NCI-H1930 (cell line): ENCODE measurements around the gene MFNG.

Experiments
- DNase-seq, 2 experiments: peaks; one replicate each; lab custom pipeline; 2025; lab: John Stamatoyannopoulos, UW

MFNG gene

DNA sequence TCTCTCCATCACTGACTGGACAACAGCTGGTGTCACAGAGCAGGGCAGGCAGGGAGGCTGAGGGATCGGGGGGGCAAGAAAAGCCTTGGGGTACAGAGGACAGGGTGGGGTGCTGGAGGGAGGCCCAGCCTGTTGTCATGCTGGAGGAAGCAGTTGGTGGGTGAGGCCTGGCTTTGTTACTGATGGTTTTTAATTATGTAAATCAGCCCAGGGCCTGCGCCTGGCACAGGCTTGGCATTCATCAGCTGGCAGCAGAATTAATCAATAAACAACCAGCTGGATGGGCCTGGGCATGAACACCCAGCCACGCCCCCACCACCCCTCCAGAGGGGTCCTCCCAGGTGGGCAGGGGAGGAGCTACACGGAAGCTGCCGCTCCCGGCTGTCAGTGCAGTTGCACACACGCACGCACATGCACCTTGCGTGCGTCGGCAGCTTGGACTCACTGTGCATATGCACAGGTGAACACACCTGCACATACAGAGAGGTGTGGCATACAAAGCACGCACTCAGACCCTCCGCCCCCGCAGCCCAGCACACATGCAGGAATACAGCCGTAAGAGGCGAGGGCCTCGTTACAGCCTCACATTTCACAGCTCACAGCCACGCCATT lies 37.6 kb downstream of the MFNG start:
- no peak for DNase-seq

DNA sequence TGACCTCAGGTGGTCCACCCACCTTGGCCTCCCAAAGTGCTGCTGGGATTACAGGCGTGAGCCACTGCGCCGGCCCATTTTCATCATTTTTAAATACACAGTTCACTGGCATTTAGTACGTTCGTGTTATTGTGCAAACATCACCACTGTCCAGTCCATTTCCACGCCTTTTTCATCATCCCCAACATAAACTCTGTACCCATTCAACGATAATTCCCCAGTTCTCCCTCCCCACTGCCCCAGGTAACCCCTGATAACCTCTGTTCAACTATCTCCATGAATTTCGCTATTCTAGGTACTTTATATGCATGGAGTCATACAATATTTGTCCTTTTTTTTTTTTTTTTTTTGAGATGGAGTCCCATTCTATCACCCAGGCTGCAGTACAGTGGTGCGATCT lies 40.7 kb downstream of the MFNG start:
- DNase-seq: no peak

DNA sequence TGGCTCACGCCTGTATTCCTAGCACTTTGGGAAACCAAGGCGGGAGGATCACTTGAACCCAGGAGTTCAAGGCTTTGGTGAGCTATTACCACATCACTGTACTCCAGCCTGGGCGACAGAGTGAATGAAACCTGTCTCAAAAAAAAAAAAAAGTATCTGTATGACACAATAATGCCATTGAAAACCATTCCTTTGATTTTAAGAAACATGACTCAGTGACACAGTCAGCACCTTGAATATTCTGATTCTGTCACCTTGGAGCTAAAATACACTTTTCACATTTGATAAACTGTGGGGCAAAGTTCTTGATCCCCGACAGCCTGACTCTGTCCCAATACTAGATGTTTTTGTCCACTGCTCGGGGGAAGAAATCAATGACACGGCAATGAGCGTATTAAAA lies 42.2 kb downstream of the MFNG start:
- no peak for DNase-seq

DNA sequence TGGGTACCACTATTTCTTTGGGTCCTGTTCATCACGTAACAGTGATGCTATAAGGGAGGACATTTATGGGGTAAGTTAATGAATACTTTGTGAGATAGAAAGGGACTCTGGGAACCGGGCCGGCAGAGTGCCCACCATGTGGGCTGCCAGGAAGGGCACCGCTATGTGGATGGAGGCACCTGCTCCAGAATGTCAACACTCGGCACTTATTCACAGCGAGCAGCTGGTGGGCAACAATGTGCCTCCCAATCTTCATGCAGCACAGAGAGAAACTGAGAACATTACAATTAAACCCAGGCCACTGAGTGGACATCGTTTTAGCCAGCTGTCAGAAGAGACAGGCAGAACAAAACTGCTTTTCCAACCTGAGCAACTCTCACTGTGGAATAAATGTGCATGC lies 43.1 kb downstream of the MFNG start:
- DNase-seq: no peak

DNA sequence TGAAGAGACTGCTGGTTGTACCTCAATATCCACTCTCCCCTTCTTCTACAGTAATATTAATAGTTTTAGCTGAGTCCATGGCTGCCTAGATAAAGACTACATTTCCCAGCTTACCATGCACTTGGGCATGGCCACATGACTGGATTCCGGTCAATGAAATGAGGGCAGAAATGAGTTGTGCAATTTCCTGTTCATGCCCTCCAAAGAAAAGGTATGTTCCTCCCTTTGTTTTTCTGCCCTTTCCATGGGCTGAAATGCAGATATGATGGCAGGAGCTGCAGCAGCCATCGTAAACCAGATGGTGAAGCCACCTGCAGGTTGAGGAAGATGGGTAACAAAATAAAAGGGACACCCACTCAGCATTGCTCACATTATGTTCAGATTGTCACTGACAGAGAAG lies 43.6 kb downstream of the MFNG start:
- no peak for DNase-seq

DNA sequence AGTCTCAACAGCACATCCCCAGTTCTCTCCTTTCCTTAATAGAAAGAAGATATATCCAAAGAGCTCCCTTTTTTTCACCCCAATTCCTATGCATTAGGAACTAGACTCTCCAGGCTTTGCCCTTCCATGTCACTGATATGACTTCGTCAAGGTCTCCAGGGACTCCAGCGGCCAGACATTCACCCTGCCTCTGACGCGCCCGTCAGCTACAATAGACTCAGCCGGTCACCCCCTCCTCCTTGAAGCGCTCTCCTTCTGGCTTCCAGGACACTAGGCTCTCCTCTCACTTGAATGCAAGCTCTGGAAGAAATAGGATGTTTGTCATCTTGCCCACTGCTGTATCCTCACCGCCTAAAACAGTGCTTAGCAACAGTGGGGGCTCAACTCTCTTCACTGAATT lies 44.0 kb downstream of the MFNG start:
- no peak for DNase-seq

DNA sequence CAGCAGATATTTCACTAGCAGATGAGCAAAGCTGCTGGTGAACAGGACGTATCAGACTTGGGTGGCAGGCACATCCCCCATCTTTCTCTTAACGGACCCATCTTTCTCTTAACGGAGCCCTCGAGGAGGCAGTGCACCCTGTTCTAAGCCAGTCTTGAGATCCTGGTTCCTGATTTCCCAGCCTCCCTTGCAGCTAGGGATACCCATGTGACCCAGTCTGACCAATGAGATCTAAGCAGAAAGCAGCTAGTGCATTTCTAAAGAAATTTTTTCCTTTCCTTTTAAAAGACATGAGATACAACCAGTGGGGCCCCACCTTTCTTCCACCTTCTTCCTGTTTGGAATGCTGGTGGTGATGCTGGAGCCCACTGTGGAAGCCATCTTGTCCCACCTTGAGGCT lies 45.3 kb downstream of the MFNG start:
- no peak for DNase-seq

DNA sequence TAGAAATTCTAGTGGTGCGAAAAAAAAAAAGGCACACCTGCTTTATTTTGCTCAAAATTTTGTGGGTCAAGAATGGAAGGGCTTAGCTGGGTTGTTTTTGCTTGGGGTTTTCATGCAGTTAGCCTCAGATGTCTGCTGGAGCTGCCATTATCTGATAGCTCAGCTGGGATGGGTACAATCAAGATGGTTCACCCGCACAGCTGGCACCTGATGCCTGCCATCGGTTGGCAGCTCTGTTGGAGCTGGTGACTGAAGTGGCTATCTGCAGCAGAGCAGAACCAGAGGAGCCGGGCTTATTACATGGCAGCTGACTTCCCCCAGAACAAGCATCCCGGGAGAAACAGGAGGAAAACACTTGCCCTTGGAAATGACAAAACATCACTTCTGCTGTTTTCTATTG lies 46.8 kb downstream of the MFNG start:
- no peak for DNase-seq

DNA sequence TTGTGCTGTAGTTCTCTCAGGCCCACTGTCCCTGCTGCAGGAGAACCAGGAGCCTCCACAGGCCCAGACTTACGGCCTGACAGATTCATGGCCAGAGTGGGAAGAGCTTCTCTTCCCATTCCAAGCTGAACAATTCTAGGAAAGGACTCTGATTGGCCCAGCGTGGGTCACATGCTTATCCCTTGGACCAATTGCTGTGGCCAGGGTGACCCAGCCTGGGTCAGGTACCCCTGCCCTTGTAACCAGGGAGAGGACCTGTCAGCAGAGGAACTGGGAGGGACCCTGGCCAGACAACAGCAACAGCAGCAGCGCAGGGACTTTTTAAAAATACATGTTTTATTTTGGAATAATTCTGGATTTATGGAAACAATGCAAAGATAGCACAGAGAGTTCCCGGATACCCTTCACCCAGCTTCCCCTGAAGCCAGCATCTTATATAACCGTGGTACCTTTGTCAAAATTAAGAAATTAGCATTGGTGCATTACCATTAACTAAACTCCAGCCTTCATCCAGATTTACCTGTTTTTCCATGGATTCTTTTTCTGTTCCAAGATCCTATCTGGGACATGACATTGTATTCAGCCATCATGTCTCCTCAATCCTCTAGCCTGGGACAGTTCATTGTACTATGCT lies 50.1 kb downstream of the MFNG start:
- no peak for DNase-seq

DNA sequence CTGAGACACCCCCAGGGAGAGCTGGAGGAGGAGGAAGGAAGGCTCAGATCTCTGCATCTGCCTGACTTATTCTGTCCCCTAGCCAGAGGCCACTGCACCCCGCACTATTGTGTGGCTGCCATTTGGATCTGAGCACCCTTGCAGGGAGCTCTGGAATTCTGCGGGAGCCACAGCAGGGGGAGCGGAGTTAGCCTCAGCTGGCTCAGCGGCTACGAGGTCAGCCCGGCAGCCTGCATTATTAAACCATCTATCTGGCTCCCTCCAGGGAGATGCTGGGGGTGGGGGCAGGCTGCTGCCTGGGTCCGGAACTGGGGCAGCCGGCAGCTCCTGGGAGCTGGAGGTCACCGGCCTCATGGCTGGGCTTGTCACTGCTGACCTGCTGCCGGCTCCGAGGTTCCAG lies 52.4 kb downstream of the MFNG start:
- DNase-seq: no peak

DNA sequence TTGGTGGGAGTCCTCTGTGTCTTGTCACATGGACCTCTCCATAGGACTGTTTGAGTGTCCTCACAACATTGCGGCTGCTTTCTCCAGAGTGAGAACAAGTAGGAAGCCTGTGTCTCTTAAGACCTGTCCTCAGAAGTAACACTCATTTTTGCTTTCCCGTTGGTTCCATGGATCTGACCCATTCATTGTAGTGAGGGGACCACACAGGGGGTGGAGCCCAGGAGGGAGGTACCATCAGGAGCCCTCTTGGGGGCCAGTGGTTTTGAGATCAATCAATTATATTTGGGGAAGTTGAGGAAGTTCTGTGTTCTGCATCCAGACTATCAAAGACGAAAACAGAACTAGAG lies 53.5 kb downstream of the MFNG start:
- DNase-seq: no peak

DNA sequence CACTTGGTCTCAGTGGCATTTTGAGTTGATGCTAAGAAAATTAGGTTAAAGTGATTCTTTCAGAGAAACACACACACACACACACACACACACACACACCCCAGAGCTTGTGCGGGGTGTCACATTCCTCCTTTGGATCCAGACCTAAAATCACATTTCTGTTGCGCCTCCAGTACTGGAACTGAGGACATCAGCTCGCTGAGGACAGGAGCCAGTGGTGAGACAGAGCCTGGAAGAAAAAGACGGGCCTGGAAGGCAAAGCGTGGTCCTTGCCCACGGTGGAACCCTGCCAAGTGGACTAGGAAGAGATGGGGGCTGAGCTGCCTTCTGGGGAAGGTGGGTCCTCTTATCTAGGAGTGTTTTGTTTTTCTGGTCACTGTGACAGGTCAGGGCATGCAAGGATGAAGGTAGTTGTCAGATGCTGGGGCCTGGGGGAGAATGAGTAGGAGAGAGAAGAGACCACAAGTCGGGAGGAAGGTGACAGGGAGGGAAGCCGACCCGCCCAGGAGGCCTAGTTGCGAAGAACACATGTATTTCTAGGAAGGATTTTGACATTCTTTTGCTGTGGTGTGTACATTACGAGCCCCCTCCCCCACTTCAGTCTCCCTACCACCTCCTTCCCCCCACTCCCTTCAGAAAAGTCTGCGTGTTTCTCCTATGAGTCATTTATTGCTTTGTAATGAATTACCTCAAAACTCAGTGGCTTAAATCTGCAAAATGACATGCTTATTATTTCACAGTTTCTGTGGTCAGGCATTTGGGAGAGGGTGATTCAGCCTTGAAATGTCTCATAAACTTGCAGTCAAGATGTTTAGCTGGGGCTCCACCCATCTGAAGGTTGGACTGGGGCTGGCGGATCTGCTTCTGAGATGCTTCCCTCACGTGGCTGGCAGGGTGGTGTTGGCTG lies 54.1 kb downstream of the MFNG start:
- DNase-seq: no peak

DNA sequence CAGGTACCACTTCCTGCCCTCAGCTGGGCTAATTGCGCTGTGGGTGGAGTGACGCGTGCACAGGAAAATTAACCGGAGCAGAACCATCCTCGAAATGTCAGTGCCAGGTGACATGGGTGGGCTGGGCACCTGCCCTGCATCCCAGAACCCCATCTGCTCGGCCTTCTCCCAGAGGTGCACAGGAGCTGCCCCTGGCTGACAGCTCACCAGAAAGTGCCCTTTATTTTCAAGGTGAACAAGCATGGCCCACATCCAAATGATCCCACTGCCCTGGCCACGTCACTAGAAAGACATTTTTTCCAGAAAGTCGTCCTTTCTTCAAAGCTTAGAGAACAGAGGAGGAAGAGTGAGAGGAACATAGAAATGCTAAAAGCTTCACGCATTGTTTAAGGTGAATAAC lies 54.8 kb downstream of the MFNG start:
- no peak for DNase-seq

DNA sequence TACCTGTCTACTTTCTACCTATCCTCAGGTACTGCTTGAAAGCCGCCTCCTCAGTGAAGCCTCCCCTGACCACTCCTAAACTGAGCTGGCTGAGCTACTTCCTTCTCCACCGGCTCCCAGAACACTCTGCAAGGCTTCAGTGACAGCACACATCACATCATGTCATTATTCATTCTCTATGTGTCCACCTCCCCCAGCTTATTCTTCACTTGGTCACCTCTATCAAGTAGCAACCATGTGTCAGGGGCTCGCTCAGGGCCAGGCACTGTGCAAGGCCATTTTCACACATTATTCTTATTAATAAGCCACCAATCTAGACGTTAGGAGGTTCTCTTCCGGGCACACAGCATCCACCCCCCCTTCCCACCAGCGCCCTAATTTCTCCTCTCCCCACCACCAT lies 55.2 kb downstream of the MFNG start:
- no peak for DNase-seq

DNA sequence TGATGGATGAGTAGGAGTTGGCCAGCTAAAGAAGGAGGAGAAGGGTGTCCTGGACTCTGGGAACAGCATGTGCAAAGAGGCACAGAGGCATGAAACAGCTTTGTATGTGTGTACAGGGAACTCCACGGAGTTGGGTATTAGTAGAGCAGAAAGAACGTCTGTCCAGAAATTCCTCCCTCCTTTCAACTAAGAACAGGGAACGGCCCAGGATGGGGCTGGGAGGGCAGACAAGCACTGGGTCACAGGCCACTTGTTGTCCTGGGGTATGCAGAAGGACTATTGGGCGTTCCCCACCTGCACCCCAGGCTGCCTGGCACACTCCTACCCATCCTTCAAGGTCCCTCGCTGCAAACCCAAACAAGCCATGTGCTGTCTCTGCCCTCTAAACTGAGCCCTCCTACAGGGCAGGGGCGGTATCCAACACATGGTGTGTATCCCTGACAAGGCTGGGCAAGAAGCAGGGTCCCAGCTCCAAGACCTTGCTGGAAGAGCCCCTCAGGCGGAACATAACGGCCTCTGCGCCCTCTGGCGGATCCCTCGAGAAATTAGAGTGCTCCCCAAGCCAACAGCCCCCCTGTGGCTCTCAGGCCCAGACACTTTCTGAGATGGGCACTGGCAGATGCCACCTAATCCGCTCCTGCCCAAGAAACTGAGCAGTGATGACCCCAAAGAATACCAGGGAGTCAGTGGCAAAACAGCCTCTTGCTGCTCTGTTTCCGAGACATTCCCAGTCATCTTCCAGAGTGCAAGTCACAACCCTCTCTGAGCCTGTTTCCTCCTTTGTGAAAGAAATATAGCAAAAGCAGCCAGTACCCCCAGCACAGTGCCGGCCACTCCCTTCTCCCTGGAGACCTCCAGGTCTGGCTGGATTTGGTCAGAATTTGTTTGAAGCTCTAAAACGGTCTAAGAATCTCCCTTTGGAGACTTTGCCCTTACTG lies 57.3 kb downstream of the MFNG start:
- peak in 1 of 2 experiments; percentile 63 for DNase-seq

DNA sequence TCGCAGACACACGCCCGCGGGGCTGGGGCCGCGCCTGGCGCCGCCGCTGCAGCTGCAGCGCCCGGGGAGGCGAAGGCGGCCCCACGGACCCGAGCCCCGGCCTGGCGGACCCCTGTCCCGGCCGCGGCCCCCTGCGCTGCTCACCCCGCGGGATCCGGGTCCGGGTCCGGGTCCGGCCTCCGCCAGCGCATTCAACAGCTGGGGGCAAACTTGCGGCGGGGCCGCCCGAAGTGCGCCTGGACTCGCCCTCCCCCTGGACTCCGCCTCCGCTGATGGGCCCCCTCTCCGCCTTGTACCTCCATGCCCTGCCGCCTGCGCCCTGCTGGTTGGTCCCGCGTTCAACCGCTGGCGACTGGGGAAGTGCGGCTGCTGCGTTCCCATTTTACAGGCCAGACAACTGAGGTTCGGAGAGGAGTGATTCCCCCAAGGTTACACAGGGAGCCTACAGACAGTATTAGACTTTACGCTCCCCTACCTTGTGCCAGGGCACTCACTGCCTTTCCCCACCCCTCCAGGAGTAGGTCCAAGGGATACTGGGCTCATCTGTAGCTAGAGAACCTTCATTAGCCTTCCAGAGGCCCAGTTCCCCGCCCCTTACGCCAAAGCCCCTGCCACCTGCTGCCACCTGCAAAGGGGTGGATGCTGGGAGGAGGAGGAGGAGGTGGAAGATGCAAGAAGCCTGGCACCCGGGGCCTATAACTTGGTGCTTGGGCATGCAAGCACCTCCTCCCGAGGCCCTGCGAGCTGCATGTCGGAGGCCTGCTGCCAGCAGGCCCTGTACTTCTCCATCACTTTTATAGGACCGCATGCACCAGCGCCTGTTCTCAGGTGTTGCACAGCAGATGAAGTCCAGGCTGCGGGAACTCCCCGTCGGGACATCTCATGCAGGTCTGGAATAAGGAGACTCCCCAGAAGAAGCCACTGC lies 58.2 kb downstream of the MFNG start:
- no peak for DNase-seq

DNA sequence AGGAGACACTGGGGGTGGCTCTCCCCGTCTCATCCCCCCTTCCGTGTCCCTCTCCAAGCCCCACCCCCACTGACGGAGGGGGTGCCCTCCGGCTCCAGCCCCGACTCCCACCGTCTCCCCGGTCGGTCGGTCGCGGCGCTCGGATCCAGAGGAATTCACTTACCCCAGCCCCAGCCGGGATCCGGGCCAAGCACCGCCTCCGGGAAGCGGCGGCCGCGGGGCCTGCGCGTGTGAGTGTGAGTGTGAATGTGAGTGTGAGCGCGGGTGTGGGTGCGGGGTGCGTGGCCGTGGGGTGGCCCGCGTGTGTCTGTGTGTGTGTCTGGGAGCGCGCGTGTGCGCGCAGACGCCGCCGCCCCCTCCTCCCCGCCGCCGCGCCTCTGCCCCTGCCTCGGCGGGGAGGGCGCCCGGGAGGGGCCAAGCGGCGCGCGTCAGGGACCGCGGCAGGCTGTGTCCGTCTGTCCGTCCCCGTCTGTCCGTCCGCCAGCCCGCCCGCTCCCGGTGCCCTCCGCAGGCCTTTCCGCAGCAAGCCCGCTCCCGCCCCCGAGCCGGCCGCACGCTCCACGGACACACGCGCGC lies 59.0 kb downstream of the MFNG start, which contains the start of gene ELFN2:
ELFN2 (minus strand) TSS at position 345 of the 576 bp plus-strand sequence. CDS start 51,945 bp downstream, outside the sequence.
- DNase-seq: no peak

DNA sequence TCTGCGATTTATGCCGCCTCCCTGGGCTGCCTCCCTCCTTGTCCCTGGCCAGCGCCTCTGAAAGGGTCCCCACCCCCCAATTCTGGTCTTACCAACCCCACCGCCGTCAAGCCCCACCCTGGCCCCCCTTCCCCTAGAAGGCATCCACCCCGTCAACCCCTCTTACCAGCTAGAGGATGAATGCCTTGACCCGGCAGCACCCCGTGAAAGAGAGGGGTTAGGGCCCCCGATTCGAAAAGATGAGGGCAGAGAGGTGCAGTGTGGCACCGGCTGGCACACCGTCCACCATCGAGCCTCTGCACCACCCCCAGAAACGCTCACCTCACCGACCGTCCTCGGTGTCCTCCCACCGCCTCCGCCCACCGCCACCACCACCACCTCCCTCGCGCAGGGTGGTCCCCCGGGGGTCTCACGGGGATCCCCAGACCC lies 59.5 kb downstream of the MFNG start:
- no peak for DNase-seq

DNA sequence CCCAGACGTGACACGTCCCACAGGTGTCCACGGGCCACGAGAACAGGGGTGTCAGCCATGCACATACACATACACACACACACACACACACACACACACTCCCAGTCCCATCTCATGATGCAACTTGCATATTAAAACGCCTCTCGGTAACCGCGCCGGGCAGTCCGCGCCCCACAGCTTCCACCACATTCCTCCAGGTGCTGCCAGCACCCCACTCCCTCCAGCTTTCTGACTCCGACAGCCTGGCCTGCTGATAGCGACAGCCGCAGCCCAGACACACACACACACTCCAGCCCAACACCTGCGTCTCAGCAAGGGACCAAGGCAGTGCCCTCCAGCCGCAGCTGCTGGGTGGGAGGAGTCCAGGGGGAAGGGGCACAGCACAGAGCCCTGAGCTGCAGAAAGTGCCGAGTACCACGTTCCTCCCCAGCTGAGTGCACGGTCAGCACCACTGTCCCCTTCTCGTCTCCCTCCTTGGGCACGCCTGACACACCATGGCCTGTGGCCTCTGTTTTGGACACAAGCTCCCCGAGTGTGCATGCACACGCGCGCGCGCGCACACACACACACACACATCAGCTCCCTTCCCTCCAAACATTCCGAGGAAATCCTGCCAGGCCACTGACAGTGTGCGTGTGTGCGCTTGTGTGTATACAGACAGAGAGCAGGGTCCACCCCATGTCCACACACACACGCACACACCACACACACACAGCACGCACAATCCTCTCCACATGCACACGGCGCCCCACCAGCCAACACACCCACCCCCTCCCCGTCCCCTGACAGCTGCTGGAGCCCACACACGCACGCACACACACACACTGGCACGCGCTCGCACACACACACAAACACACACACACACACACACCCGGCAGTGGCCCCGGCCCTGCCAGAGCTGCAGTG lies 60.1 kb downstream of the MFNG start:
- DNase-seq: no peak
